GM19467 (cell line): ENCODE measurements around the gene HOXD13.

Experiments used
- ATAC-seq: cut with Tn5 transposase; IDR thresholded peaks from one replicate; pipeline ENCODE4 v1.9.1; 2021; ENCODE audit warnings: mild to moderate bottlenecking, moderate library complexity; ENCODE audit not compliant: unreplicated experiment

The HOXD13 gene

DNA sequence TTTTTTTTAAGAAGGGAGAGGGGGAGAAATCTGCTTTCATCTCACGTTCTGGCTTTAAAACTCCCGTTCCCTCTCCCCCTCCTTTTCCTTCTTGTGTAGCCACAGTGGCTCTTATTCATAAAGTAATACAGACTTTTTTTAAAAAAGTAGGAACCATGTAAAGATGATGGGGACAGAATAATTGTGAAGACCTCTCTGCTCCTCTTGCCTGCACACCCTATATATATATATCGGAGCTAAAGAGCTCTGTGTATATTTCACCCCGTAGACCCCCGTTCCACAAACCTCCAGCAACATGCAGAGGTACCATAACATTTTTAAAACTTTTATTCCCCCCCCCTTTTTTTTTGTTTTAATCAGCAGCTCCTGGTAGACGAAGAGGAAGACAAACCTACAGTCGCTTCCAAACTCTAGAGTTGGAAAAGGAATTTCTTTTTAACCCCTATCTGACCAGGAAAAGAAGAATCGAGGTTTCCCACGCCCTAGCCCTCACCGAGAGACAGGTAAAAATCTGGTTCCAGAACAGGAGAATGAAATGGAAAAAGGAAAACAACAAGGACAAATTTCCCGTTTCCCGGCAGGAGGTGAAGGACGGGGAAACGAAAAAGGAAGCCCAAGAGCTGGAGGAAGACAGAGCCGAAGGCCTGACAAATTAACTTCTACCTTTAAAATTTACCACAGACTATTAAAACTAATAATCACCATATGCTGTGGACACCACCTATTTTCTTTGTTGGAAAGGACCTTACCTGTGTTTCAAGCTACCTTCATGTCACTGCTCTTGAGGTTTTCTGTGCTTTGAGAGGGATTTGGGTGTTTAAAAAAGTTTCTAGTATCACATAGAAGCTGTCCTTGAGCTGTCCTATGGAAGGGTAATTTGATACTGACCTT lies 38.7 kb downstream of the HOXD13 start:
- no peak for ATAC-seq

DNA sequence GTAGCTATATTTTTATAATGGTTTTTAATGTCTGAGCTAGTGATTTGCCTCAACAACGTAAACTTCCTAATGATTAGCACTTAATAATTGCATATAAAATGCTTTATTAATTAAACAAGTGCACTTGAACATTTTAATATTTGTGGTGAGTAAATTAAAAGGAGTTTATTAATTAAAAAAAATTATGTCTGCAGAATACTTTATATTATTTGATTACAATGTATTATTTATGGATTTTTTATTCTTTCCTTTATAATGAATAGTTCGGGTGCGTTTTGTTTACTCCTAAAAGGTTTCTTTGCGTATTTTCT lies 39.3 kb downstream of the HOXD13 start:
- no peak for ATAC-seq

DNA sequence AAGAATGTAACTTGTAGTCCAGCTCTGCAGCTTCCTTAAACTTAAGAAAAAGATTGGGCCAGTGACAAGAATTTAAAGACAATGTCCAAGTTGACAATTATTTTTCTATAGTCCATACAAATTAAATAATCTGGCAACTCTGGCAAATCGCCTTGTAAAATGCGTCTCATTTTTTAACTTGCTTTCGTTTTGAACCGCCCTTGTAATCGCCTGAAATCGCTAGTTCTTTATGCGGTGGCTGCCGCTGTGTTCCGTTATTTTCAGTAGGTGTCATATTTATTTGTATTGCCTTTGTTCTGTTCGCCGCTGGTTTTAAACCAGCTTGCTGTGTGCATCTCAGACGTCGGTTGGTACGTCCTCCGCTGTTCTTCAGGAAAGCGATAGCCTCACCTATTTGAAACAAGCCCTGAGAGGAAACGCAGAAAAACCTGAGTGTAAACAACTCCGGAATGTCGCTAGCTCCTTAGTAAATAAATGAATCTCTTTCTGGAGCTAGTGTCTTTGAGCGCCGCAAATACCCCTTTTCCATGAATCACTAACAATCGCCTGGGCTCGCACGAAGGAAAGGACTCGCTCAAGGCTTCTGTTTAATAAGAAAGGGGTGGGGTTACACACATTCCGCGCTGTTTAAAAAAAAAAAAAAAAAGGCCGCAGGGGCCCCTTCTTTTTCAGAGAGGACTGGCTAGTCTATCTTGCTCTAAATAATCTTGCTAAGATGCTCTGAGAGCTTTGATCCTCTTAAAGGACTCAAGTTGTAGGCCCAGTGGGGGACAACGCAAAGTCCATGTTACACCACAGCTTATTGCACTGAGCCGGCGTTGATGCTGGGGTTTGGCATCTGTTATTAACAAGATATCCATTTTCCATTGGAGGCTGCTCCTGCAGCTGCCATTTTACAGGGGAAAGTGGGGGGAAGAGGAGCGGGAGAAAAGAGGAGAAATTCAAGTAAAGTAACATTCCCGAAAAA lies 40.0 kb downstream of the HOXD13 start:
- no peak for ATAC-seq

DNA sequence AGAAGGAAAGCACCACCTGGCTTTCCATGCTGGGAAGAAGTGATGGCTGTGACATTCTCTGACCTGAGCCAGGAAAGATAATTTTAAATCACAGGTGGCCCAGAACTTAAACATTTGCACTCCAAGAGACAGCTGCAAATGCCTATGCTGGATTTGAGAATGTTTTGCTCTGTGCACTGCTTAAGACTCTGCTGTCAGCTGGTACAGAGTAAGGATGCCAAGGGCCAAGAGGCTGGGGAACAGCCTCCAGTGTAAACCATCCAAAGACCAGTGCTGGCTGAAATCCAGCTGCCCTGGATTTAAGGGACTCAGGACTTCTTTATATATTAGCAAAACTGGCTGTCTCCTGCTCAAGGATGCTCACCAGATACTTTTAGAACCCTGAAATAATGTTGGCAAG lies 40.9 kb downstream of the HOXD13 start:
- no peak for ATAC-seq

DNA sequence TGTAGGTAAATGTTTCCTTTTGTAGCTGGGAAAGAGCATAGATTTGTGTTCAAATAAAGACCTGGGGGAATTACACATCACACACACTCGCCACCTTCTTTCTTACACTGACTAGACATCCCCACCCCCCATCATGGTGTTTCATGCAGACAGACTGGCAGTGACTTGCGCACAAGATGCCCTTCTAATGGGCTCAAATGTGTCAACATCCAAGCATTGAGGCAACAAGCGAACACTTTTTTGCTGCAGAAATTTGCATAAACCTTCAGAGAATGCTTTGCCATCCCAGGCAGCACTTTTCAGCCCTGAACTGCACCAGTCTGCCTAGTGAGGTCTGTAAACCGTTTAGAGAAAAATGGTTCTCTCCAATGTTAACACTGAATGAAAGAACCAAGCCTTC lies 41.5 kb downstream of the HOXD13 start:
- ATAC-seq = no peak

DNA sequence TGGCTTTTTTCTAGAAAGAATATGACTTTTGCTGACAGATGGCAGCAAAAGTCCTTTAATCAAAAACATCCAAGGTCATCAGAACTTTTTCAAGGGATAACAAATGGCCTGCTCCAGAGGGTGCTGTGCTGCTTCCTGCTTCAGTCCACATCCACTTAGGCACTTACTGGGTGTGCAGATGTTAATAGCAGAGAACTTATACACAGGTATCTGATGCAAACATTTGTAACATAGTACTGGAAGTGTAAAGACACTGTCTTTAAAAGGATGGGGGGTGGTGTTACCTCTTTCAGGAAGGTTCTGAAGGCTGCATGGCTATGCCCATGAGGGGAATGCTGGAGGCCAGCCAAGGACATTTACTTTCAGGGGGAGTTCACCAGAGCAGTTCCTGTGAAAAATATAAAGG lies 42.5 kb downstream of the HOXD13 start:
- no peak for ATAC-seq

DNA sequence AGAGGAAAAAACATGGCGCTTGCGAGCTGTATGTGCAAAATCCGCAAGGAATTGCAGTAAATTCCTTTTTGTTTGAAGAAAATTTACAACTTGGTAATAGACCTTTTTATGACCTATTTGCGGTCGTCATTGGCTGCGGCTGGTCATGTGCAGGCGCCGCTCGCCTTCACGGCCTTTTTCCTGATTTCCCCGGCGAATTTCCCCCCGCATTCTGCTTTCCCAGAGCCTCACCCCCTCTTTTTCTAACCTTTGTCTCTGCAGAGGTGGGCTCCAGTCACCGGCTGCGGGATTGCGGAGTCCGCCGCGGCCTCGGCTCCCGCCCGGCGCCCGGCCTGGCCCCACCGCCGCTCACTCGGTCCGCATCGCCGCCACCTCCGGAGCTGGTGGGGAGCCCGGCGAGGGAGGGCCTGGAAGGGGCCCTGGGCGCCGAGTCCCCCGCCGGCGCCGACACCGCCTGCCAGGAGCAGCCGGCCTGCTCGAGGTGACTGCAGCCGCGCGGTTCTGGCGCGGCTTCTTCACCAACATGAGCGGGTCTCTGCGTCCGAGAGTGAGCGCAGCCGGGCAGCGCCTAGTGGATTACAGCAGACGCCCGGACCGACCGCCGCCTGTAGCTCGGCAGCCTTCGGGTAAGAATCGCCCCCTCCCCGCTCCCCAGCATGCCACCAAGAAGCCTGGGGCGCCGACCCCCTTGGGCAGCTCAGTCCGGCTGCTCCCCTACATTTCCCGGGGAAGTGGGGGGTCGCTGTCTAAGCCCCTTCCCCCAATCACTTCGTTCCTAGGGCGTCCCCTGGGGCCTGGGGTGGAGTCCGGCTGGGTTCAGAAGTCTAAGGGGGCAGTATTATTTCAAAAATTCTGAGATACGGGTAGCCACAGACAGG lies 44.1 kb downstream of the HOXD13 start:
- no peak for ATAC-seq

DNA sequence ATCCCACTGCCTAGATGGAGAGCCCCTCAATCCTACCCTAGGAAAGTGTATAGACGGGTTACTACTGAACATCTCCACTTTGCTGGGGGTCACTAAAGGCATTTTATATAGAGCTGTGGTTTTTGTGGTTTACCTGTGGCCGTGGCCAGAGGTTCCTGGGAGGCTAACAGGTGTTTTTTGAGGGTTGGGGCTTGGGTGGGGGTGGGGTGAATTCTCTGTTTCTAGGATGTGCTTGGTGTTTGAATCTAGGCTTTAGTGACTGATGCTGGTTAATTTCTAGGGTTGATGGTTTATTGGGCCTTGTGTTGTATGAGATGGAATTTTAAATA lies 44.7 kb downstream of the HOXD13 start:
- ATAC-seq = no peak

DNA sequence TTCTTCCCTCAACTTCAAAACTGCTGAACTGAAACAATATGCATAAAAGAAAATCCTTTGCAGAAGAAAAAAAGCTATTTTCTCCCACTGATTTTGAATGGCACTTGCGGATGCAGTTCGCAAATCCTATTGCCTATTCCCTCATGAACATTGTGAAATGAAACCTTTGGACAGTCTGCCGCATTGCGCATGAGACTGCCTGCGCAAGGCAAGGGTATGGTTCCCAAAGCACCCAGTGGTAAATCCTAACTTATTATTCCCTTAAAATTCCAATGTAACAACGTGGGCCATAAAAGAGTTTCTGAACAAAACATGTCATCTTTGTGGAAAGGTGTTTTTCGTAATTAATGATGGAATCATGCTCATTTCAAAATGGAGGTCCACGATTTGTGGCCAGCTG lies 45.4 kb downstream of the HOXD13 start:
- no peak for ATAC-seq

DNA sequence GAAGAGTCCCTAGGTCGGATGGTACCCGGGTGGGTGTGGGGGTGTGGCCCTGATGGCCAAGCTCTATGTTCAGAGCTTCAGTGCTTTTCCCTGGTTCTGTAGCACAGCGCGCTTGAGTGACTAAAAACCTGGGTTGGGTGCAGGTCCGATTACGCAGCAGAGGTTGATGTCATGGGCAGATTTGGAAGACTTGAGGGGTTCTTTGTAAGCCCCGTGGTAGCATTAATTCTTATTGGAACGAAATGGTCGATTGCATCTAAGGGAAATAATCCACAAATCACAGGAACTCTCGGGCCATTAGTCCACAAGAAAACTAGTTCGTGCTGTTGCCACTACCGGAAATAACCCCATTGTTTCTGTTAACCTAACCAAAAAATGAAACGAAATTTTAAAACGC lies 46.0 kb downstream of the HOXD13 start:
- no peak for ATAC-seq

DNA sequence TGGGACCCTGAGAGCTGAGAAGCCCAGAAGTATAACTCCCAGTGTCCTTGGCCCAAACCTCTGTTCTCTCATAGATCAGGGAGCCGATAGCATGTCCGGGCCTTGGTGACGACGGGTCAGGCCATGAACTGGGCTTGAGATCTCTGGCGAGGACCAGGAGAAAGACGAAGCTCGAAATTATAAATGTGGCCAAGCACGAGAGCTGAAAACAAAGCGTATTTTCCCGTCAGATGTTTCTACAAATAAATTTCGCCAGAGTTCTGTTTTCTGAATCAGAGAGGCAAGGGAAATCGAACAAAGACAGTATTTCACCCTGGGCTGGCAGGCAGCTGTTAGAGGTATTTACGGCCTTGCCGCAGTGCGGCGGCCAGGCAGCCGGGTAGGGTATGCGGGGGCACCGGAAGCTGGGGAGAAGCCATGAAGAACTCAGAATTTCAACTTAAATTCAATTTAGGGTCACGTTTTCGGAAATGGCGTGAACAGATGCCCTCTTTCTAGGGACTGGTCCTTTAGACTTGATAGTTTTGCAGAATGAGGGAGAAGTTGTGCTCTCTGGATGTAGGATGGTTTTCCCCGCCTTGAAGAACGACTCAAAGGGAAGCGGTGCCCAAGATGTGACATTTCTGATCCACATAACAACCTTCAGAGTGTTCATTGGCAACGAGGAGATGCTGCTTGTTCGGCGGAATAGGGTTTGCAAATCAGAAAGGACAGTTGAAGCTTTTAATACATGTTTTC lies 46.6 kb downstream of the HOXD13 start:
- ATAC-seq = no peak

DNA sequence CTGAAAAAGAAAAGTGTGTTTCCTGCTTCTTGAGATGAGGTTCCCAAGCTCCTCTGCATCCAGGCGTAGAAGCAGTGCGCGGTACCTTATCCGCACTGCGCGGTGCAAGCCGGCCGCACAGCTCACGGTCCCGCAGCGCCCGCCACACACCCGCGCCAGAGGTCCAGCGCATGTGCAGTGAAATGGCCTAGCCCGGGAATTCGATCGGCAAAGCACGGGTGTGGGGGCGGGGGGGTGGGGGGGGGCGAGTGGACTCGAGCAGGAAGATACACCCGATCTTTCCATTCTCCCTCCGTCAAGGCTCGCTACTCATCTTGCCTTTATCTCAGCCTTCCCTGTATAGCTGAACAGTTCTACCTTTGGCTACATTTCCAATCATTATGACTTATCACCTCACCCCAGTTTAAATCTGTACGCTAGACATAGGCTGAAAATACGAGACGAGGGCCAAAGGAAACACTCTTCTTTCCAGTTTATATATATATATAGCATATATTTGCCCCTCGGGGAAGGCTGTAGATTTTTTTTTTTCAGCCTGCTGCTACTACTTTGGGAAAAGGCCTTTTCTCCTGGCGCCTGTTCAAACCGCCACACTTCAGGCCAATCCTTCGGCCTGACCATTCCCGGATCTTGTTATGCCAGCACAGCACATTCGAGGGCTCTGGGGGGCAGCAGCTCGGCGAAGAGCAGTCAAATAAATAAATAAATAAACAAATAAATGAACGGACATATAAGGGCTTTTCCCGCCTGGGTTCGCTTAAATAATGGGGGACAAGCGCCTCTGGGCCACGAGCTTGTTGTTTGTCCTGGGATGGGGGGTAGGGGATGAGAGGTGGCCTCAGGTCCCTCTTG lies 47.4 kb downstream of the HOXD13 start:
- ATAC-seq = no peak

DNA sequence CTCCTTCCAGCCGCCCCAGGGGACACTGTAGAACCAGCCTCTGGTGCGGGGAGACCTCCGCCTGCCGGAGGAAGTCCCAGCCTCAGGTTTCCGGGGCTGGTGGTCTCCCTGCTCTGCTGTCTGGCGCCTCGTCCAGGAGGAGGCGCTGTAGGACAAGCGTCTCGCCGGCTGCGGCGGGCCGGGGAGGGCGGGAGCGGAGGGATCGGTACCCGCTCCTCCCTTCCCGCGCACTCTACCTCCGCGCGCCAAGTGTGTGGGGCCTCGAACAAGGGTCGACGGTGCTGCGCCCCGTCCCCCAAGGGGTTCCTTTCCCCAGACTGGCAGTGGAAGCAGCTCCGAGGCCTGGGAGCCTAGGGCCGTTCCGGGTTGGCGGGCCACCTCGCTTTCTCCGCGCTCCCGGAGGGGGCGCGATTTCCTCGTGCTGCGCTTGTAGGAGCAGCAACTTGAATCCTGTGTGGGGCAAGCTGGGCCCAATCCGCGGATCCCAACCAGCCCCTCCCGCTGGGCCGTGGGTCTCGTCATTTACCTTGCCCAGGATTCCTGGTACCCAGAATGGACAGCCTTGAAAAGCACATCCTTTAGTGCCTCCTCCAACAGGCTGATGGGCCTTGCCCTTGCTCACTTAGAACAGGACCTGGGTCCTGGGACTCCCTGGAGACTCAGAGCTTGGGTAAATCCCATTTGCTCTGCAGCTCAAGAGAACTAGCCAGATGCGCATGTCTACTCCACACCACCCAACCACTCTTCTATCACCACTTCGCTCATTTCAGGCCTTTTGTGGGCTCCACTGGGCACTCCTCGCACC lies 48.2 kb downstream of the HOXD13 start:
- peak; percentile 85 for ATAC-seq

DNA sequence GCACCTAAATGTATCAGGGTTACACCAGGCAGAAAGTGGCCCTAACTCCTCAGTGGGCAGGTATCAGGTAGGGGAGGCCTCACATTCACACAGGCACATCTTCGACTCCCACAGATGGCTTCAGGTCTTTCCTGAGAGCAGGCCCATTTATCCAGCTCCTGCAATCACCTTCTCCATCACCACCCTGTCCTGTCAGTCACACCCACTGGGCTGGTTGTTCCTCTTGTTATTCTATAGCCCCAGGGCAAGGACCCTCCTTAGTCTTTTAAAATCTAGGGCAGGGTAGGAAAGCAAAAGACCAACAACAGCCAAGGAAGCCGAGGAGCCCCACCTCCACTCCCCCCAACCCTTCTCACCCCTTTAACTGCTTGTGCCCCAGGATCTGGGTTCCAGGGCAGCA lies 49.8 kb downstream of the HOXD13 start:
- ATAC-seq = no peak
